Parathyroid adenoma (tissue), 2 donors: ENCODE results near the gene NCKIPSD.
A peak's percentile ranks its signal among the peaks of the same experiment; 100 is the strongest.

Experiments used
- H2AFZ ChIP-seq: fragments of 300-600 bp; sonication (generic); one replicate; pipeline ENCODE4 v1.7.0; 2017; ENCODE audit warnings: antibody characterized with exemption, mild to moderate bottlenecking
- H3K27ac ChIP-seq: fragments of 300-600 bp; sonication (generic); one replicate; pipeline ENCODE4 v1.7.0; 2017
- H3K27me3 ChIP-seq: fragments of 300-600 bp; sonication (generic); one replicate; pipeline ENCODE4 v1.7.0; 2017; ENCODE audit warnings: low read length; ENCODE audit not compliant: control insufficient read depth, insufficient read depth
- H3K36me3 ChIP-seq: fragments of 300-600 bp; sonication (generic); one replicate; pipeline ENCODE4 v1.7.0; 2017; ENCODE audit warnings: low read length; ENCODE audit not compliant: control insufficient read depth, insufficient read depth
- H3K4me1 ChIP-seq: fragments of 300-600 bp; sonication (generic); one replicate; pipeline ENCODE4 v1.7.0; 2017; ENCODE audit warnings: control low read depth
- H3K4me2 ChIP-seq: fragments of 300-600 bp; sonication (generic); one replicate; pipeline ENCODE4 v1.7.0; 2017; ENCODE audit warnings: low read length
- H3K4me3 ChIP-seq: fragments of 300-600 bp; sonication (generic); one replicate; pipeline ENCODE4 v1.7.0; 2017; ENCODE audit warnings: low read depth, low read length
- H3K79me2 ChIP-seq: fragments of 300-600 bp; sonication (generic); one replicate; pipeline ENCODE4 v1.7.0; 2017; ENCODE audit warnings: control low read depth
- H3K9ac ChIP-seq: fragments of 300-600 bp; sonication (generic); one replicate; pipeline ENCODE4 v1.7.0; 2017; ENCODE audit warnings: mild to moderate bottlenecking
- H3K9me3 ChIP-seq: fragments of 300-600 bp; sonication (generic); one replicate; pipeline ENCODE4 v1.7.0; 2017; ENCODE audit warnings: low read length; ENCODE audit not compliant: control insufficient read depth
- CTCF ChIP-seq: fragments of 300-600 bp; sonication (generic); IDR thresholded peaks from one replicate; pipeline ENCODE4 v1.7.0; 2017; ENCODE audit warnings: antibody characterized with exemption, mild to moderate bottlenecking
- donor health status: primary hyperparathyroidism.

The NCKIPSD gene

DNA sequence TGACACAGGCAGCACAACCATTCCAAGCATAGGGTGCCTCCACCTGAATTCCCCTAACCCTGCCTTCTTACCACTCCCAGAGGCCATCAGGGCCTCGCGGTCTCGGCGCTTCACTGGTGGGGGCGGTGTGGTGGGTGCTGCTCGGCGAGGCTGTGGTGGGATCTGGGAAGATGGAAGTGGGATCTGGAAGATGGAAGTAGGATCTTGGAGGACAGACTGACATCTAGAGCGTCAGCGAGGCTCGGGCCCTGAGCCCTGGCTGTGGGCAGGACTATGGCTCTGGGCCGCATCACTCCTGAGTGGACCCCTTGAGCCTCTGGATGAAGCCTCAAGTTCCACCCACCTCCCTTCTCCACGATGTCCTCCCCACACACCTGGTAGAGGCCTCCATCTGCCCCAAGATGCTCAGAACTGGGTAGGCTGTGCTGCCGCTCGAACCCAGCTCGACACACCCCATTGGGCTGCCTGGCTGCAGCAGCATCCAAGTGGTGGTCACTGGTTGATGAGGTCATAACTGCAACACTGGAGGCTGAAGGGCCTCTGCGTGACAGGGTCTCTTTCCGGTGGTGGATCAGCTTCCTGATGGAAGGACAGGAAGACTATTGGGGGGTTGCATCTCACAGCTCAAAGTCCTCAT, 3.6 kb downstream of the NCKIPSD start:
- H3K27ac ChIP-seq = peak overlapping the region; percentile 95
- no peak overlapping the region for H3K4me2 ChIP-seq
- H3K9ac ChIP-seq = no peak overlapping the region
- H3K4me3 ChIP-seq = peak overlapping the region; percentile 100
- H3K9me3 ChIP-seq = no peaks in the 10 kb centered on the region
- H3K36me3 ChIP-seq = no peaks in the 10 kb centered on the region
- no peaks in the 10 kb centered on the region for H3K27me3 ChIP-seq
- H3K79me2 ChIP-seq = peaks cover 19% of the 10 kb centered on the region
- no peak overlapping the region for H2AFZ ChIP-seq
- H3K4me1 ChIP-seq = peaks cover 50% of the 10 kb centered on the region
- no peak for TF ChIP-seq CTCF

DNA sequence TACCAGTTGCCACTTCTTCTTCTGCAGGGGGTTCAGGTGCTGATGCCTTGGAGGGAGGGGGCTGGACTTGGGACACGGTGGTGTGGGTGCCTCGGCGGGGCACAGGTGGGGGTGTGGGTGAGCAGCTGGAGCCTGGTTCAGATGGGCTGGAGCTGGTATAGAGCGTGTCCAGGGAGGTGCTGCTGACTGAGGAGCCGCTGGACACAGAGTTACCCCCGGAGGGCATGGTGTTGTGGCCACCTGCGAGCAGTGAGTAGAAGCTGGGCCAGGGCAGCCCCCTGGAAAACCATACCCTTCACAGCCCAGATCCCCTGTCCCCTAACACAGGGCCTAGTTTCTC, 4.2 kb downstream of the NCKIPSD start:
- peaks cover 48% of the 10 kb centered on the region for H3K4me1 ChIP-seq
- peak overlapping the region; percentile 65 for H3K9ac ChIP-seq
- H3K4me2 ChIP-seq = no peak overlapping the region
- H3K9me3 ChIP-seq = no peaks in the 10 kb centered on the region
- no peak overlapping the region for H3K4me3 ChIP-seq
- no peaks in the 10 kb centered on the region for H3K27me3 ChIP-seq
- peaks cover 17% of the 10 kb centered on the region for H3K79me2 ChIP-seq
- no peak overlapping the region for H2AFZ ChIP-seq
- H3K36me3 ChIP-seq = no peaks in the 10 kb centered on the region
- TF ChIP-seq CTCF = no peak
- peak overlapping the region; percentile 95 for H3K27ac ChIP-seq

DNA sequence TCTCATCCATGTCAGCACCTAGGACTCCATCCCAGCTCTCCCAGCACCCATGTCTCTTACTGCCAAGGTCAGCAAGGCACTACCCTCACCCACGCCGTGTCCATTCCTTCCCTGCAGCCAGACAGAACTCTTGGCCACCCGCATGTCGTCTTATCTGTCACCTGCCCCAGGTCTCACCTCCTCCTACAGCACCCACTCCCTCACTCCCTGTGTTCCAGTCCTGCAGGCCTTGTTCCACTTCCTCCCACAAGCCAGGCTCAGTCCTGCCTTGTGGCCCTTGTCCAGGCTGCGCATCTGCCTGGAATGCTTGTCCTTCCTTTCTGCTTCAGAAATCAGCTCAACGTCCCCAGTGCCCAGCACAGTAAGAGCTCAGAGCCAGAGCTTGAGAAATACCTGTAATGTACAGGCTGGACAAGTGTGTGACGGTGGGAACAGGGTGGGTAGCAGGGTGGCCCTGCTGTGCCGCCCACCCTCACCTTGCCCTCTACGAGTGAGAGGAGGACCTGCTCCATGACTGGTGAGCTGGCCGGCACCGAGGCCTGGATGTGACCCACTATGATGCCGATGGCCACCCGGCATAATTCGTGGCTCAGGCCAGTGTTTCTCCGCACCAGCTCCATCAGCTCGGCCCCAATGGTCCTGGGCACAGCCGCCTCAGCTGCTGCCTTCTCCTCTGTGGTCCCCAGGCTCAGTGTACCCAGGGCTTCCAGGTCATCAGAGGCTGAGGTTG, 4.7 kb downstream of the NCKIPSD start:
- H3K36me3 ChIP-seq = no peaks in the 10 kb centered on the region
- H3K4me2 ChIP-seq = peak overlapping the region; percentile 4
- no peak for TF ChIP-seq CTCF
- H3K27me3 ChIP-seq = no peaks in the 10 kb centered on the region
- peaks cover 11% of the 10 kb centered on the region for H3K79me2 ChIP-seq
- H2AFZ ChIP-seq = no peak overlapping the region
- H3K4me3 ChIP-seq = no peak overlapping the region
- H3K4me1 ChIP-seq = peaks cover 43% of the 10 kb centered on the region
- H3K9ac ChIP-seq = peak overlapping the region; percentile 65
- peak overlapping the region; percentile 95 for H3K27ac ChIP-seq
- H3K9me3 ChIP-seq = no peaks in the 10 kb centered on the region

- Histone ChIP-seq H3K4me1 (peaks cover 43% of the 10 kb centered on the region), H3K27ac (peak overlapping the region; percentile 95), H3K9me3 (no peaks in the 10 kb centered on the region), H3K79me2 (peaks cover 4% of the 10 kb centered on the region), H2AFZ (no peak overlapping the region), H3K27me3 (no peaks in the 10 kb centered on the region), H3K36me3 (no peaks in the 10 kb centered on the region), H3K4me2 (no peak overlapping the region), H3K4me3 (no peak overlapping the region), H3K9ac (no peak overlapping the region)
- TF ChIP-seq CTCF = no peak
These were observed 6.0 kb downstream of the NCKIPSD start for GRCh38 chr3:48679411-48680391.
